Neuronal stem cell (in vitro differentiated cells): Measurements from ENCODE around the gene FHL2.

Experiments
- DNase-seq: peaks from one replicate; pipeline ENCODE4 v3.0.0-alpha.2; 2013; ENCODE audit warnings: low spot score
- H2AFZ ChIP-seq: one replicate; pipeline ENCODE4 v1.6.1; 2013; ENCODE audit warnings: mild to moderate bottlenecking, low read length, inconsistent platforms
- H2AK5ac ChIP-seq: 2 replicates; pipeline ENCODE4 v1.6.1; 2013; ENCODE audit warnings: low read depth, mild to moderate bottlenecking, inconsistent platforms, low read length, moderate library complexity, mixed read lengths
- H2BK120ac ChIP-seq: 2 replicates; pipeline ENCODE4 v1.6.1; 2013; ENCODE audit warnings: low read depth, mild to moderate bottlenecking, inconsistent platforms, low read length, moderate library complexity, mixed read lengths
- H2BK12ac ChIP-seq: one replicate; pipeline ENCODE4 v1.6.1; 2013; ENCODE audit warnings: low read length, inconsistent platforms
- H2BK15ac ChIP-seq: 2 replicates; pipeline ENCODE4 v1.6.1; 2013; ENCODE audit warnings: mild to moderate bottlenecking, low read length, inconsistent platforms, mixed read lengths
- H2BK5ac ChIP-seq: one replicate; pipeline ENCODE4 v1.6.1; 2013; ENCODE audit warnings: inconsistent platforms, mild to moderate bottlenecking, low read length, moderate library complexity
- H3K14ac ChIP-seq: one replicate; pipeline ENCODE4 v1.6.1; 2013; ENCODE audit warnings: low read length, inconsistent platforms
- H3K18ac ChIP-seq: 2 replicates; pipeline ENCODE4 v1.6.1; 2013; ENCODE audit warnings: low read length, inconsistent platforms
- H3K23ac ChIP-seq: 2 replicates; pipeline ENCODE4 v1.6.1; 2013; ENCODE audit warnings: low read depth, mild to moderate bottlenecking, mixed read lengths, low read length, inconsistent platforms; ENCODE audit not compliant: poor library complexity
- H3K27ac ChIP-seq: replicated peaks from 3 replicates; pipeline ENCODE4 v1.5.1; 2013; ENCODE audit warnings: low read length, inconsistent platforms
- H3K27me3 ChIP-seq, 3 experiments: 2 replicates each; pipeline ENCODE4 v1.6.1; 2013; ENCODE audit warnings: low read length in 3 of 3, mild to moderate bottlenecking in 2 of 3, inconsistent platforms in 1 of 3, low read depth in 1 of 3, mixed read lengths in 1 of 3, moderate library complexity in 1 of 3; ENCODE audit not compliant: control insufficient read depth in 3 of 3, insufficient read depth in 3 of 3
- H3K36me3 ChIP-seq, 2 donors: replicated peaks in 1 of 2; 2 replicates each; pipeline ENCODE4 v1.6.1; 2013; ENCODE audit warnings: low read length in 2 of 2; ENCODE audit not compliant: control insufficient read depth in 2 of 2, insufficient read depth in 2 of 2
- H3K4ac ChIP-seq: 2 replicates; pipeline ENCODE4 v1.6.1; 2013; ENCODE audit warnings: inconsistent platforms, mild to moderate bottlenecking, low read length, moderate library complexity
- H3K4me1 ChIP-seq, 2 donors: 1 replicate in 1 of 2; 2 replicates in 1 of 2; pipeline ENCODE4 v1.6.1; 2013; ENCODE audit warnings: low read length in 2 of 2, low read depth in 1 of 2; ENCODE audit not compliant: control insufficient read depth in 2 of 2, insufficient read depth in 1 of 2
- H3K4me2 ChIP-seq: one replicate; pipeline ENCODE4 v1.6.1; 2013; ENCODE audit warnings: mild to moderate bottlenecking, low read length, inconsistent platforms; ENCODE audit not compliant: insufficient read depth, poor library complexity, severe bottlenecking
- H3K4me3 ChIP-seq, 2 donors: 2 replicates each; pipeline ENCODE4 v1.5.1; 2013; ENCODE audit warnings: low read length in 2 of 2, mild to moderate bottlenecking in 2 of 2, inconsistent platforms in 1 of 2, moderate library complexity in 1 of 2
- H3K79me1 ChIP-seq: one replicate; pipeline ENCODE4 v1.6.1; 2013; ENCODE audit warnings: low read depth, mild to moderate bottlenecking, inconsistent platforms, low read length, moderate library complexity
- H3K9ac ChIP-seq: one replicate; pipeline ENCODE4 v1.6.1; 2013; ENCODE audit warnings: mild to moderate bottlenecking, low read depth, low read length, inconsistent platforms; ENCODE audit not compliant: poor library complexity
- H3K9me3 ChIP-seq, 2 donors: replicated peaks in 1 of 2; 2 replicates each; pipeline versions ENCODE3 to v1.6.1; 2013; ENCODE audit warnings: low read length in 2 of 2, mild to moderate bottlenecking in 2 of 2, inconsistent platforms in 1 of 2, low read depth in 1 of 2, mixed read lengths in 1 of 2, moderate library complexity in 1 of 2; ENCODE audit not compliant: control insufficient read depth in 2 of 2, insufficient read depth in 1 of 2
- H4K8ac ChIP-seq: one replicate; pipeline ENCODE4 v1.6.1; 2013; ENCODE audit warnings: low read depth, mild to moderate bottlenecking, inconsistent platforms, low read length, moderate library complexity
- H4K91ac ChIP-seq: one replicate; pipeline ENCODE4 v1.6.1; 2013; ENCODE audit warnings: low read length, low read depth, mild to moderate bottlenecking, inconsistent platforms; ENCODE audit not compliant: poor library complexity
- WGBS, 2 donors: extraction: QIAGEN DNeasy Blood & Tissue Kit; methylation state at CpG; one replicate each; pipeline ENCODE4 v1.1.7; 2013; ENCODE audit warnings: missing lambda C conversion rate in 2 of 2, mixed read lengths in 1 of 2; ENCODE audit not compliant: insufficient read length in 2 of 2, insufficient replicate concordance in 1 of 2; ENCODE audit errors: extremely low coverage in 2 of 2; 5-methylcytosine and 5-hydroxymethylcytosine counted together

The FHL2 gene

DNA sequence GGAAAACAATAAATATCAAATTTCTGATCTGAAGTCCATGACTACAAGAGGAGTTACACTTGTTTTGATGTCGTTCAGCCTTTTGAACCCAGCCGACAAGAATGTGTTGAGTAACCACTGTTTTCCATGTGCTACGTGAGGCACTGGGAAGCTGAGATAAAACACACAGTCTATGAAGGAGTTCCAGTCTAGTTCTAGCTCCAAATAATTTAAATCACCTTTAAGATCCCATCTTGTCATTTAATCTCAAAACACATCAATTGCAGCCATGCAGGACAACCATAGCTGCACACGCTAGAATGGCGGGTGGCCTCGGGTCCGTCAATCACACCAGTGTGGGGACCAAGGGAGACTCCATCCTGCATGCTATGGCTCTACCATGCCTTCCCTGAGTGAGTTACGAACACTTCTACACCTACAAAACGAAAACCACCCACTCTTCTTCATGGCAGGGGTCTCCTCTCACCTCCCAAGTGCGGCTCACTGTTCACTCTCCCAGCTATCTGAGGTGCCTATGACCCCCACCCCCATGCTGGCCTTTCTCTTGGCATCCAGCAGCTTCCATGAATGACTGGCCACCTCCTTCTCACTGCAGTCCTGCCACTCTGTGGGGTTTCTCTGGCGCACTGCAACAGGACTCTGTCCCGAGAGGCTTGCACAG is 3.8 kb downstream of the FHL2 start:
- Histone ChIP-seq H3K4me1 (peaks cover 0 to 4% of the 10 kb centered on the region in 2 donors), H3K79me1 (no peaks in the 10 kb centered on the region), H2AK5ac (no peak overlapping the region), H3K36me3 (peaks cover 0 to 14% of the 10 kb centered on the region in 2 donors), H3K27me3 (peaks cover 0 to 5% (median 0%) of the 10 kb centered on the region in 3 experiments), H3K4me3 (no peak overlapping the region), H2BK5ac (no peak overlapping the region), H3K18ac (no peak overlapping the region), H3K23ac (no peak overlapping the region), H2AFZ (no peak overlapping the region), H3K4ac (no peak overlapping the region), H2BK12ac (no peak overlapping the region), H3K9ac (no peak overlapping the region), H3K9me3 (peaks cover 3 to 7% of the 10 kb centered on the region in 2 donors), H3K27ac (no peak overlapping the region), H3K4me2 (no peak overlapping the region), H2BK15ac (no peak overlapping the region), H2BK120ac (no peak overlapping the region), H4K91ac (no peak overlapping the region), H3K14ac (no peak overlapping the region), H4K8ac (no peak overlapping the region)
- no CpG with 5 or more reads among the region's 12 CpGs for WGBS, 2 donors
- DNase-seq, result no peak

DNA sequence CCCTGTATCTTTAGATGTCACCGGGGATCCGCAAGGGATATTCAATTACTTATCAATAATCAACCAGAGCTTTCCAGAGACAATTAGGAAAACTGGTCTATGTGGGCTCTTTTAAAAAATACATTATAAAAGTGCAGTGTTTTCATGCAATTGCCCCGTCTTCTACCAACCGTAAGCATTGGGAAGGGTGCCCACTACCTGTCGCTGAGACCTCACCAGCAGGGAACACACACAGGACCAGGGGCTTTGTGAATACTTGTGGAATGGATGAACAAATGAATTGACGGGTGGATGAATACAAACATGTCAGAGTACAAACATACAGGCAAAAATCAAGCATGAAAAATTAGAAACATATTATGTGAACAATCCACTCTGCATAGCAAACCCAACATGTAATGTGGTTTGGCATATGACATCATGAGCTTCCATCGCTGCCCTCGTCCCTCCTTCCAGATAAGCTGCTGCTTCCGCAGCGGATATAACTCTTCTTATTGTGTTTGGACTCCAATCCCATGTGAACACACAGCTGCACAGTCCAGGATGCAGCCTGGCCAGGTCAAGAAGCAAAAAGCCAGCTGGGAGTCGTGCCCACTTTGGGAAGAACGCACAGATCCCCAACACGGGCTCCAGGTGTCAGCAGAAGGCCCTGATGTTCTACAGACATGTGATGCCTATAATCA is 5.3 kb downstream of the FHL2 start:
- no peak overlapping the region for H2BK5ac ChIP-seq

GRCh38 chr2:105391763-105392662 is 6.8 kb downstream of the FHL2 start:
- H3K27me3 ChIP-seq, result no peaks in the 10 kb centered on the region
- no peak overlapping the region for H3K14ac ChIP-seq
- no peak overlapping the region for H3K4me2 ChIP-seq
- no peak overlapping the region for H2BK120ac ChIP-seq
- no peak overlapping the region for H3K27ac ChIP-seq
- no peak overlapping the region for H3K9ac ChIP-seq
- no peak overlapping the region for H3K23ac ChIP-seq
- no CpG with 5 or more reads among the region's 9 CpGs for WGBS, 2 donors
- H2BK15ac ChIP-seq, result no peak overlapping the region
- no peak overlapping the region for H4K8ac ChIP-seq
- no peak overlapping the region for H3K4ac ChIP-seq
- H3K9me3 ChIP-seq, result no peaks in the 10 kb centered on the region
- DNase-seq, result no peak
- peaks cover 0 to 18% of the 10 kb centered on the region in 2 donors for H3K36me3 ChIP-seq
- no peak overlapping the region for H2AFZ ChIP-seq
- H3K4me1 ChIP-seq, result no peaks in the 10 kb centered on the region
- H3K4me3 ChIP-seq, result no peak overlapping the region
- no peak overlapping the region for H4K91ac ChIP-seq
- H2BK5ac ChIP-seq, result no peak overlapping the region
- no peak overlapping the region for H3K18ac ChIP-seq
- H2BK12ac ChIP-seq, result no peak overlapping the region
- H3K79me1 ChIP-seq, result no peaks in the 10 kb centered on the region
- H2AK5ac ChIP-seq, result no peak overlapping the region

More for the DNA sequence above, 5.3 kb downstream of the FHL2 start:
- H4K8ac ChIP-seq, result no peak overlapping the region
- H2AK5ac ChIP-seq, result no peak overlapping the region
- no peak overlapping the region for H2BK12ac ChIP-seq
- no peak overlapping the region for H2BK120ac ChIP-seq
- H3K27ac ChIP-seq, result no peak overlapping the region
- no peak overlapping the region for H2AFZ ChIP-seq
- no CpG with 5 or more reads among the region's 13 CpGs for WGBS, 2 donors
- no peak overlapping the region for H3K4me3 ChIP-seq
- H3K9ac ChIP-seq, result no peak overlapping the region
- no peak overlapping the region for H4K91ac ChIP-seq
- no peaks in the 10 kb centered on the region for H3K79me1 ChIP-seq
- H3K4ac ChIP-seq, result no peak overlapping the region
- no peak overlapping the region for H3K14ac ChIP-seq
- H3K9me3 ChIP-seq, result no peaks in the 10 kb centered on the region
- no peak overlapping the region for H3K23ac ChIP-seq
- H3K4me2 ChIP-seq, result no peak overlapping the region
- H2BK15ac ChIP-seq, result no peak overlapping the region
- DNase-seq, result no peak
- H3K27me3 ChIP-seq, result no peaks in the 10 kb centered on the region
- peaks cover 0 to 4% of the 10 kb centered on the region in 2 donors for H3K4me1 ChIP-seq
- H3K18ac ChIP-seq, result no peak overlapping the region
- peaks cover 0 to 14% of the 10 kb centered on the region in 2 donors for H3K36me3 ChIP-seq
